ENCODE measurements around the gene ARHGAP23.
"Not testable (repeated sequence)": the region's sequence is repeated elsewhere in the genome, so short reads cannot be mapped to it uniquely, and the experiment has no call there.

ARHGAP23 gene

GRCh38 chr17:38530856-38531255 lies 102.6 kb downstream of the ARHGAP23 start:
- DNase-seq = not testable (repeated sequence)

- not testable (repeated sequence) for DNase-seq
These were observed 103.5 kb downstream of the ARHGAP23 start for GRCh38 chr17:38531761-38532160.

- no peak for DNase-seq
These were observed 104.2 kb downstream of the ARHGAP23 start for GRCh38 chr17:38532451-38532850.

DNA sequence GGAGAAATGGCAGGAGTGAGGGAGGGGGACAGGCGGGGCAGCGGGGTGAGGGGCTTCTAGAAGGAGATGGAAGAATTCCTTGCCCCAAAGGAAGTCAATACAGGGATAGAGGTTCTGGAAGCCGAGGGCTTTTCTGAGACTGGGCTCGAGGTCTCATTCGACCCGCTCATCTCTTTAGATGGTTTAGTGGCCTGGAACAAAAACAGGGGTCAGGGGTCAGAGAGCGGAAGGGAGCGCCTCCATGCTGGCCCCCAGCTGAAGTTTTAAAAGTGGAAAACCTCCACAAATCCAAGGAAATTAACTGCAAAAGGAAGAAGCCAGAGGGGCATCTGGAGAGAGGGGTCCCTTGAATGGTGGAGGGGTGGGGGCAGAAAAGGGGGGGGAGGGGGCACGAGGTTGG lies 105.0 kb downstream of the ARHGAP23 start:
- no peak for DNase-seq

DNA sequence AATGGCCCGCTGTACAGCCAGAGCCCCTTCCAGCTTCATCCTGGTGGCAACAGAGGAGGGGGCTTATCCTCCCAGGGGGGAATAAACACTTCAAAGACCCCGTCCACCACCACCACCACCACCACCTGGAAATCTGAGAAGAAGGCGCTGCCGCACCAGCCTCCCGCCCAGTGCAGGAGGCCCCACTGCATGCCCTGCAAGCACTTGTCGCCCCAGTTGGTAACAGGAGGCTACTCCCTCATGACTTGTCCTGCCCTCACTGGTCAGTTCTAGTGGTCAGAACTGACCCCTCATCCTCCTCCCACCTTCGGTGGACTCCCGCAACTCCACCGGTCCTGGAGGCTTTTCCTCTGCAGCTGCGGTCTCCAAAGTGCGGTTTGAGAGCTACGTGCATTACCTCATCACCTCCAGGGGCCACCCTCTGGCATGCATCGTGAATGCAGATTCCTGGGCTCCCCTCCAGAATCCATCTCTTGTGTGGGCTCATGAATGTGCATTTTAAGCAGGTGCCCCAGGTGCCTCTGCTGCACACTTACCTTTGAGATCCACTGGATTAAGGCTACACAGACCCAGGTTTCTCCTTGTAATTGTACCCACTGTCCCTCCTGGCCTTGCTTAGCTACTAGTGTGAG lies 105.7 kb downstream of the ARHGAP23 start:
- DNase-seq = no peak

DNA sequence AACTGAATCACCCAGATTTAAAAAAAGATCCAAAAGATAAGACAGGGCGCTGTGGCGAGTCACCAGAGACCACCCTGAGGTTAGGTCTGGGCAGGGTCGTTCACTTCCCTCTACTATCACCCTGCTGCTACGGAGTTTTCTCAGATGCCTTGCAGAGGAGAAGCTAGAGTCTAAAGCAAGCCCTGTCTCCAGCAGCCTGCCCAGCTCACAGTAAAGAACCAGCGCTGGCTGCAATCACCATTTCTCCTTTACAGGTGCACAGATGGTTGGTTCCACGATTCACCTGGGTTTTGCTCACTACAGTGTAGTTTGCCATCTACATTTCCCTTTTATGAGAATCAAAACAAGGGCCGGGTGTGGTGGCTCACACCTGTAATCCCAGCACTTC lies 106.2 kb downstream of the ARHGAP23 start:
- no peak for DNase-seq

DNA sequence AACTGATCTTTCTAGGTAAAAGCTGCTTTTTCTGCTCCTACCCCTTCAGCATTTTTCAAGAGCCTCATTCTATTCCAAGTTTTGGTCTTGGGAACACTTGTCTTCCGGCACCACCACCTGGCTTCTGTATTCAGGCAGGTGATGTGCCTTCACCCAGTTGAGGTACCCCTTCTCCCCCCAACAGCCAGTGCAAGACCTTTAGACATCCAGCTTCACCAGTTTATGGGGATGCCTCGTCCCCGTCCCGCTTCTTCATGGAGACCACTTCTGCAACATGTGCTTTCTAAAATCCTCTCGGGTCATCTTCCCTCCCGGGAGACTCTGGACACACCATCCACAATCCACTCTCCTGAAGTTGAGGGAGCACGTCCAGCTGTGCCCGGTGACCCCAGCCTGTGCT lies 107.6 kb downstream of the ARHGAP23 start:
- no peak for DNase-seq

DNA sequence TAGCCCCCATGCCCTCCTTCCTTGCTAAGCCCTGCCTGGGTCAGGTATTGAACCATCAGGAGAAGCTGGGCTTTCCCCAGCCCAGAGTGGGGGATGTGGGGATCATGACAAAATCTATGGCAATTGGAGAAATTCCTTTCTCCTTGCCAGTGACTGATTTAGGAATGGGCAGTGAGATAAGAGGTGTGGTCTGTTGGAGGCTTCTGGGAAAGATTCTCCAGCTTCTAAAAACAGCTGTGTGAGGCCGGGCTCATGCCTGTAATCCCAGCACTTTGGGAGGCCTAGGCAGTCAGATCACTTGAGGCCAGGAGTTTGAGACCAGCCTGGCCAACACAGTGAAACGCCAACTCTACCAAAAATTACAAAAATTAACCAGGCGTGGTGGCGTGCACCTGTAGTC lies 108.4 kb downstream of the ARHGAP23 start:
- DNase-seq = no peak

GRCh38 chr17:38538906-38539305 lies 110.6 kb downstream of the ARHGAP23 start:
- no peak for DNase-seq

- DNase-seq = no peak
These were observed 111.1 kb downstream of the ARHGAP23 start for GRCh38 chr17:38539386-38539785.

GRCh38 chr17:38540514-38541045 lies 112.3 kb downstream of the ARHGAP23 start:
- DNase-seq = no peak

- DNase-seq = no peak
These were observed 113.0 kb downstream of the ARHGAP23 start for GRCh38 chr17:38541281-38541680.

DNA sequence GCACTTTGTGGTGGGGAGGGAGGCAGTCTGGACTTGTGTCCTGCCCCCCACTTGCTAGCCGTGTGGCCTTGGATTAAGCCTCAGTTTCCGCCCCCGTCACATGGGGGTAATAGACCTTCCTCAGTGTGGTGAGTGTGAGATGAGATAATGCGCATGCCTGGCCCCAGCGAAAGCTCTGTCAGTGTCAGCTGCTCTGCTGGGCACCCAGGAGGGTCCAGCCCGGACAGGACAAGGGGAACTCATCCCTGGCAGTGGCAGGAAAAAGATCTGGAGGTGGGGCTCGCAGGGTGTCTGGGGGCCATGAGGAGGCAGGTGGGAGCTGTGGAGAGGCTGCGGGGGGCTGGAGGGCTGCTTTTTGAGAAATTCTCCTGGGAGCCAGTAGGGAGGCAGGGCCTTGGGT lies 114.0 kb downstream of the ARHGAP23 start:
- DNase-seq = no peak

DNA sequence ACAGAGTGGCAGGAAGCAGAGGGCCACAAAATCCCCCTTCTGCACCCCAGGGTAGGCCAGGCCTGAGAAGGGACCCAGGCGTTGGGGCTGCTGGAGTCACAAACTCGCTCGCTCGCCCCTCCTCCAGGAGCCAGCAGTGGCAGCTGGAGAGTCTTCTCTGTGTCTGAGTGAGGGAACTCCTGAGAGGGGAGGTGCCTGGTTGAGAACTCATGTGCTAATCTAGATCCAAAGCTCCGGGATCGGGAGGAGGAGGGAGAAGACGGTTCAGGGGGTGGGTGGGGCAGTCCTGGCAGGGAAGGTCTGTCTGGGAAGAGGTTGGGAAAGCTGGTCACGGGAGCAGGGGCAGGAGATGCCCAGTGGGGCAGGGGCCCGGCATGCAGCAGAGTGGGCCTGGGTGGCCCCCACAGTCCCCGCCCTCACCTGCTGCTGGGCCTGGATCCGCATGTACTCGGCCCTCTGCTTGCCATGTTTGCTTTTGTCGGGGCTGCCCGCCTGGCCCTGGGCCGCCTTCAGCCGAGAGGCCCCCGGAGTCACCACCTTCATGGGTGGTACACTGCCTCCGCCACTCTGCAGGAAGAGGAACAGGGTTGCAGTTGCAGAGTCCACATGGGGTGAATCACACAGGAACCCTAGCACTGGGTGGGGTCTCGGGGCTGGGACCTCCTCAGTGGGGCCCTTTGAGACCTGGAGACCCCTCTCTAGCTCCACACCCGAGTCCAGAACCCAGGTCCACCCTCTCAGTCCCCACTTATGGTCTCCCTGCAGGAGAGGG lies 115.3 kb downstream of the ARHGAP23 start:
- no peak for DNase-seq

GRCh38 chr17:38544175-38544838 lies 116.0 kb downstream of the ARHGAP23 start:
- no peak for DNase-seq

DNA sequence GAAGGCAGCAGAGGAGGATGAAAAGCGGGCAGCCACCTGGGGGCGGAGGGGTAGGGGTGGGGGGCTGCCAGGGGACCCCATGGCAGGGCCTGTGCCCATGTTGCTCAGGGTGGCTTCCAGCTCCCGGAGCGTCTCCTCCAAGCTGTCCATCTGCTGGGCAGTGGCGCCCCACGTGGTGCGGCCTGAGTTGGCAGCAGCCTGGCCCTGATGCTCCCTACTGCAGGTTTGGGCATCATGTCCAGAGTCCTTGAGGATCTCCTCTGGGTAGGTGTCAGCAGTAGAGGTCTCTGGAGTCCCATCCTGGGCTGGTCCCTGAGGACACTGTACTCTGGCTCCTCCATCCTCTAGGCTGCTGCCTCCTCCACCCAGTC lies 116.6 kb downstream of the ARHGAP23 start:
- no peak for DNase-seq

GRCh38 chr17:38545531-38546225 lies 117.4 kb downstream of the ARHGAP23 start:
- no peak for DNase-seq

DNA sequence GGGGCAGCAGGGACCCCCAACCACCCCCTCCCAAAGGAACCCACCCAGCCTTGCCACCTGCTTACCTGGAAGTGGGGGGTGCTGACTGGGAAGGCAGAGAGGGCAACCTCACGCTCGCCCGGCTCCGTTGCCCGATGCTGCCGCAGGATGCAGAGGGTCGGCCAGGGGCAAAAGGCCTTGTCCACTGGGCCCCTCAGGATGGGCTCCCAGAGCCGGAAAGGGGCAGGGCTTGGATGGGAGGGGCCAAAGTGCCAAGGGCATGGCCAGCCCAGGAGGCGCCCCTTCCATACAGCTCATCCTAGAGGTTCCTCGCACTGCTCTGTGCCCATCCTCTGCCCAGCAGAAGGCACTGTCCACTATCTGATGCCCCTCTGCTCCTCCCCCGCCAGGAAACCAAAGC lies 118.1 kb downstream of the ARHGAP23 start:
- no peak for DNase-seq

DNA sequence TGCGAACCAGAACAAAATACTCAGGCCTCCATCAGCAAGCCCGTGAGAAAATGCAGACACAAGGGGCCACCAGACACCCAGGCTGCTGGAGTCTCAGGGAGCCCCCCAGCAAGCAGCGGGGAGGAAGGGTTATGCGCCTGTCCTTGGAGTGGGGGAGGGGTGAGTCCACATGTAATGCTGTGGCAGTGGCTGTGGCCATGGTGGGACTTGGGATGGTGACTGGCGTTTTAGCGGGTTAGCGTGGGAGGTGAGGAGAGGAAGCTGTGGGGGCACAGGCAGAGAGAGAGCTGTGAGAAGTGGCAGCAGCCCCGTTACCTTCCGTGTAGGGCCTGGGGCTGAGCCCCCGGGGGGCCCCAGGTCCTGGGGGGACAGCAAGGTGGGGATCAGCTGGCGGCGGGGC lies 119.2 kb downstream of the ARHGAP23 start:
- no peak for DNase-seq

DNA sequence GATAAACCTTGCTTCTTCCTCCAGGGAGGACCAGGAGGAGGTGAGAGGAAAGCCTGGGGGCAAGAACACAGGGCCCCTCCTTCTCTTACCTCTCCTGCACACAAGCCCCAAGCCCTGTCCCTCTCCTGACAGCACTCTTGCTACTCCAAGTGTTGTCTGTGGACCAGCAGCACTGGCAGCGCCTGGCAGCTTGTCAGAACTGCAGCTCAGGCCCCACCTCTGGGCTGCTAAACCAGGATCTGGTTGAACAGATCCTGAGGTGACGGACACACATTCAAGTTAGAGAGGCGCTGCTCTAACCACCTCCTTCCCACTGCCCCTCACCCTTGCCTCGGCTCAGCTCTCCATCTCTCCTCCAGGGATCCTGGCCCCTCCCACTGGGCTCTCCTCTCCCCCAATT lies 121.0 kb downstream of the ARHGAP23 start:
- no peak for DNase-seq

DNA sequence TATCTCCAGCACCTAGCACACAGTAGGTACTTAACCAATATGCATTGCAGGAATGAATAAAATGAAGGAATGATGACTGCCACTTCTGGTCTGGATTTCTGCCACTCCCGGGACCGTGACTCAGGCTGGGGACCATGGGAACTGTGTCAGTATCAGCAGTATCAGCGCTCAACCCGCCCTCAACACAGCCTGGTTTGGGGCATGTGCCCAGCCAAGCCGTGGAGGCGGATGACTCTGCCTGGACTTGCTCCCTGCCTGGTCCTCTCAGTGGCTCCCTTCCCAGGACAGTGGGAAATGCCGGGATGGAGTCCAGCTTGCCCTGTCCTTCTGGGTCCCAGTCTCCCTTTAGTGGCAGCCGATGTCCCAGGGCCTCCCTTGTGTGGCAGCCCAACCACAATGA lies 122.4 kb downstream of the ARHGAP23 start:
- no peak for DNase-seq

GRCh38 chr17:38551121-38551520 lies 122.9 kb downstream of the ARHGAP23 start:
- DNase-seq = no peak

GRCh38 chr17:38552343-38552742 lies 124.1 kb downstream of the ARHGAP23 start:
- no peak for DNase-seq
